HepG2 (cell line): Measurements from ENCODE around the gene RPS27L. TPM values are rescaled to one million over a fixed set of nuclear protein-coding genes. Genes with fewer than 3 reads are reported as not detected.

Source experiments
- CBFB ChIP-seq: sonication (generic); formaldehyde crosslinking; IDR thresholded peaks from 2 replicates; pipeline ENCODE4 v1.4.0; 2020; ENCODE audit warnings: missing genetic modification reagents
- HOXA5 ChIP-seq: sonication (generic); formaldehyde crosslinking; IDR thresholded peaks from 2 replicates; pipeline ENCODE4 v1.4.0; 2020; ENCODE audit warnings: missing genetic modification reagents
- KLF13 ChIP-seq: sonication (generic); formaldehyde crosslinking; IDR thresholded peaks from 2 replicates; pipeline ENCODE4 v1.4.0; 2020; ENCODE audit warnings: mild to moderate bottlenecking, missing genetic modification reagents
- NONO ChIP-seq, 2 experiments: fragments of 450-650 bp in 1 of 2; sonication (generic) in 1 of 2; formaldehyde crosslinking in 1 of 2; IDR thresholded peaks in 1 of 2; conservative IDR thresholded peaks in 1 of 2; 2 replicates each; pipeline versions ENCODE4 v1.6.1 to v1.8.0; 2017 to 2022; ENCODE audit warnings: mild to moderate bottlenecking in 1 of 2, missing genetic modification reagents in 1 of 2, moderate library complexity in 1 of 2
- PRPF4 ChIP-seq: fragments of 200-400 bp; formaldehyde crosslinking; IDR thresholded peaks from 2 replicates; pipeline ENCODE4 v1.6.1; 2016; ENCODE audit warnings: low read length, low read depth; ENCODE audit not compliant: poor library complexity, severe bottlenecking
- SP1 ChIP-seq, 2 experiments: fragments of 450-650 bp in 1 of 2; sonication (generic) in 1 of 2; formaldehyde crosslinking in 1 of 2; IDR thresholded peaks; 2 replicates each; pipeline versions ENCODE4 v1.4.0 to v1.6.1; 2016 to 2020; ENCODE audit warnings: missing genetic modification reagents in 1 of 2
- SP2 ChIP-seq: sonication (generic); formaldehyde crosslinking; IDR thresholded peaks from 2 replicates; pipeline ENCODE4 v1.5.1; 2020; ENCODE audit warnings: mild to moderate bottlenecking, missing genetic modification reagents
- SPEN ChIP-seq: sonication (generic); formaldehyde crosslinking; IDR thresholded peaks from 2 replicates; pipeline ENCODE4 v1.5.1; 2020; ENCODE audit warnings: low read depth, mild to moderate bottlenecking, missing genetic modification reagents
- SSRP1 ChIP-seq: IDR thresholded peaks from 2 replicates; pipeline ENCODE4 v1.6.1; 2016; ENCODE audit warnings: control low read depth
- TAF15 ChIP-seq: fragments of 200-400 bp; formaldehyde crosslinking; IDR thresholded peaks from one replicate; pipeline ENCODE4 v1.6.1; 2018; ENCODE audit warnings: mild to moderate bottlenecking, low read depth, low read length; ENCODE audit not compliant: poor library complexity, severe bottlenecking
- ZMYM2 ChIP-seq: sonication (generic); formaldehyde crosslinking; IDR thresholded peaks from 2 replicates; pipeline ENCODE4 v1.8.0; 2022; ENCODE audit warnings: mild to moderate bottlenecking, missing genetic modification reagents
- ZNF160 ChIP-seq: sonication (generic); formaldehyde crosslinking; IDR thresholded peaks from 2 replicates; pipeline ENCODE4 v1.8.0; 2022; ENCODE audit warnings: mild to moderate bottlenecking, inconsistent platforms, missing genetic modification reagents
- ZNF660 ChIP-seq: sonication (generic); formaldehyde crosslinking; IDR thresholded peaks from 2 replicates; pipeline ENCODE4 v1.5.1; 2020; ENCODE audit warnings: mild to moderate bottlenecking, low read depth, missing genetic modification reagents, borderline replicate concordance
- polyA plus RNA-seq, 8 experiments: library from polyadenylated mRNA; depleted of rRNA in 3 of 8; stranded (reverse) in 7 of 8; unstranded in 1 of 8; fragments of >200 nt; fragmentation: Illumina TruSeq in 4 of 8; extraction: Trizol in 4 of 8; gene quantifications; 2 replicates each; pipeline versions ENCODE4 v1.2.1 to v1.2.3, GENCODE V29; 2011 to 2016; ENCODE audit warnings: low read depth in 4 of 8, missing spikeins in 1 of 8, mixed read lengths in 1 of 8; ENCODE audit not compliant: insufficient read depth in 1 of 8
- total RNA-seq, 5 experiments: library from RNA; depleted of rRNA; stranded (reverse); fragments of >200 nt; fragmentation: Illumina TruSeq; extraction: Trizol; gene quantifications; 2 replicates each; pipeline ENCODE4 v1.2.3, GENCODE V29; 2016; ENCODE audit warnings: low read depth in 1 of 5
- TF ChIP-seq, protein P1 (sequence below), 2 experiments: sonication (generic) in 1 of 2; formaldehyde crosslinking in 1 of 2; IDR thresholded peaks; 2 replicates each; pipeline versions ENCODE4 v1.6.1 to v1.9.0; 2014 to 2022; ENCODE audit warnings: antibody characterized with exemption in 1 of 2, borderline replicate concordance in 1 of 2, inconsistent platforms in 1 of 2, low read depth in 1 of 2, missing genetic modification reagents in 1 of 2
- TF ChIP-seq, protein P2 (sequence below): sonication (generic); formaldehyde crosslinking; IDR thresholded peaks from 2 replicates; pipeline ENCODE4 v1.8.1; 2023; ENCODE audit warnings: mild to moderate bottlenecking, inconsistent platforms, moderate library complexity, missing genetic modification reagents, borderline replicate concordance
- TF ChIP-seq, protein P3 (sequence below): IDR thresholded peaks from 2 replicates; pipeline ENCODE4 v1.6.1; 2016; ENCODE audit warnings: low read depth, missing genetic modification reagents, missing compliant biosample characterization

RPS27L gene
- total and polyA plus RNA-seq, 2 of the 13 experiments (the other 11 are each of a cell fraction or from before 2014, with no cell fraction given) = 231 to 433 TPM

DNA sequence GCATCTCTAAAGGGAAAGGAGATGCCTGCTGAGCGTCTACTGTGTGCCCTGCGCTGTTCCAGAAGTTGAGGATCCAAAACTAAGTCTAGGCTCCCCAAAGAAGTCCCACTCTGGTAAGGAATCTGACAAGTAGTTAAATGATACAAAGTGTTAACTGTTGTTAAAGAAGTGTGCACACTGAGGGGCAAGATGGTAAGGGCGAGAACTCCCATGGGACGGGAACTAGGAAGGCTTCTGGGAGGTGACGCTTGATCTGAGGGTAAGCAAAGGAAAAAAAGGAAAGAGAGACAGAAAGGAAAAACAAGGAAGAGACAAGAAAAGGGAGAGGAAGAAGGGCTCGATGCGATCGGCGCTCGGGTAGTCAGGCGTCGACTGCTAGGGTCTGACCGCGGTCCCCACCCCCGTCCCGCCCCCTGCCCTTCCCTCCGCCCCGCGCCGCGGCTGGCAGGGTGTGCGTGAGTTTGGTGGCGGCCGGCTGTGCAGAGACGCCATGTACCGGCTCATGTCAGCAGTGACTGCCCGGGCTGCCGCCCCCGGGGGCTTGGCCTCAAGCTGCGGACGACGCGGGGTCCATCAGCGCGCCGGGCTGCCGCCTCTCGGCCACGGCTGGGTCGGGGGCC lies 35.8 kb downstream of the RPS27L start, which contains the start of gene LACTB (continued):
- TF ChIP-seq ZMYM2 (CRISPR knock-in tag) = no peak
- no peak for TF ChIP-seq ZNF160
- TF ChIP-seq, protein P1, sequence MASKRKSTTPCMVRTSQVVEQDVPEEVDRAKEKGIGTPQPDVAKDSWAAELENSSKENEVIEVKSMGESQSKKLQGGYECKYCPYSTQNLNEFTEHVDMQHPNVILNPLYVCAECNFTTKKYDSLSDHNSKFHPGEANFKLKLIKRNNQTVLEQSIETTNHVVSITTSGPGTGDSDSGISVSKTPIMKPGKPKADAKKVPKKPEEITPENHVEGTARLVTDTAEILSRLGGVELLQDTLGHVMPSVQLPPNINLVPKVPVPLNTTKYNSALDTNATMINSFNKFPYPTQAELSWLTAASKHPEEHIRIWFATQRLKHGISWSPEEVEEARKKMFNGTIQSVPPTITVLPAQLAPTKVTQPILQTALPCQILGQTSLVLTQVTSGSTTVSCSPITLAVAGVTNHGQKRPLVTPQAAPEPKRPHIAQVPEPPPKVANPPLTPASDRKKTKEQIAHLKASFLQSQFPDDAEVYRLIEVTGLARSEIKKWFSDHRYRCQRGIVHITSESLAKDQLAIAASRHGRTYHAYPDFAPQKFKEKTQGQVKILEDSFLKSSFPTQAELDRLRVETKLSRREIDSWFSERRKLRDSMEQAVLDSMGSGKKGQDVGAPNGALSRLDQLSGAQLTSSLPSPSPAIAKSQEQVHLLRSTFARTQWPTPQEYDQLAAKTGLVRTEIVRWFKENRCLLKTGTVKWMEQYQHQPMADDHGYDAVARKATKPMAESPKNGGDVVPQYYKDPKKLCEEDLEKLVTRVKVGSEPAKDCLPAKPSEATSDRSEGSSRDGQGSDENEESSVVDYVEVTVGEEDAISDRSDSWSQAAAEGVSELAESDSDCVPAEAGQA (IDR thresholded peaks at IDR 0.05; ENCODE audit: low read depth) = no peak
- TF ChIP-seq, protein P1 (CRISPR knock-in tag; IDR thresholded peaks at IDR 0.05; ENCODE audit: borderline replicate concordance) = no peak
- no peak for TF ChIP-seq SP2 (CRISPR knock-in tag)
- TF ChIP-seq, protein P2, sequence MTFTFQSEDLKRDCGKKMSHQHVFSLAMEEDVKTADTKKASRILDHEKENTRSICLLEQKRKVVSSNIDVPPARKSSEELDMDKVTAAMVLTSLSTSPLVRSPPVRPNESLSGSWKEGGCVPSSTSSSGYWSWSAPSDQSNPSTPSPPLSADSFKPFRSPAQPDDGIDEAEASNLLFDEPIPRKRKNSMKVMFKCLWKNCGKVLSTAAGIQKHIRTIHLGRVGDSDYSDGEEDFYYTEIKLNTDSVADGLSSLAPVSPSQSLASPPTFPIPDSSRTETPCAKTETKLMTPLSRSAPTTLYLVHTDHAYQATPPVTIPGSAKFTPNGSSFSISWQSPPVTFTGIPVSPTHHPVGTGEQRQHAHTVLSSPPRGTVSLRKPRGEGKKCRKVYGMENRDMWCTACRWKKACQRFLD (CRISPR knock-in tag) = no peak
- no peak; the same call in 1 of the 2 replicates for TF ChIP-seq HOXA5 (CRISPR knock-in tag)
- no peak for TF ChIP-seq ZNF660 (CRISPR knock-in tag)
- TF ChIP-seq KLF13 (CRISPR knock-in tag) = no peak
- TF ChIP-seq TAF15 = no peak
- no peak for TF ChIP-seq PRPF4
- TF ChIP-seq, protein P3, sequence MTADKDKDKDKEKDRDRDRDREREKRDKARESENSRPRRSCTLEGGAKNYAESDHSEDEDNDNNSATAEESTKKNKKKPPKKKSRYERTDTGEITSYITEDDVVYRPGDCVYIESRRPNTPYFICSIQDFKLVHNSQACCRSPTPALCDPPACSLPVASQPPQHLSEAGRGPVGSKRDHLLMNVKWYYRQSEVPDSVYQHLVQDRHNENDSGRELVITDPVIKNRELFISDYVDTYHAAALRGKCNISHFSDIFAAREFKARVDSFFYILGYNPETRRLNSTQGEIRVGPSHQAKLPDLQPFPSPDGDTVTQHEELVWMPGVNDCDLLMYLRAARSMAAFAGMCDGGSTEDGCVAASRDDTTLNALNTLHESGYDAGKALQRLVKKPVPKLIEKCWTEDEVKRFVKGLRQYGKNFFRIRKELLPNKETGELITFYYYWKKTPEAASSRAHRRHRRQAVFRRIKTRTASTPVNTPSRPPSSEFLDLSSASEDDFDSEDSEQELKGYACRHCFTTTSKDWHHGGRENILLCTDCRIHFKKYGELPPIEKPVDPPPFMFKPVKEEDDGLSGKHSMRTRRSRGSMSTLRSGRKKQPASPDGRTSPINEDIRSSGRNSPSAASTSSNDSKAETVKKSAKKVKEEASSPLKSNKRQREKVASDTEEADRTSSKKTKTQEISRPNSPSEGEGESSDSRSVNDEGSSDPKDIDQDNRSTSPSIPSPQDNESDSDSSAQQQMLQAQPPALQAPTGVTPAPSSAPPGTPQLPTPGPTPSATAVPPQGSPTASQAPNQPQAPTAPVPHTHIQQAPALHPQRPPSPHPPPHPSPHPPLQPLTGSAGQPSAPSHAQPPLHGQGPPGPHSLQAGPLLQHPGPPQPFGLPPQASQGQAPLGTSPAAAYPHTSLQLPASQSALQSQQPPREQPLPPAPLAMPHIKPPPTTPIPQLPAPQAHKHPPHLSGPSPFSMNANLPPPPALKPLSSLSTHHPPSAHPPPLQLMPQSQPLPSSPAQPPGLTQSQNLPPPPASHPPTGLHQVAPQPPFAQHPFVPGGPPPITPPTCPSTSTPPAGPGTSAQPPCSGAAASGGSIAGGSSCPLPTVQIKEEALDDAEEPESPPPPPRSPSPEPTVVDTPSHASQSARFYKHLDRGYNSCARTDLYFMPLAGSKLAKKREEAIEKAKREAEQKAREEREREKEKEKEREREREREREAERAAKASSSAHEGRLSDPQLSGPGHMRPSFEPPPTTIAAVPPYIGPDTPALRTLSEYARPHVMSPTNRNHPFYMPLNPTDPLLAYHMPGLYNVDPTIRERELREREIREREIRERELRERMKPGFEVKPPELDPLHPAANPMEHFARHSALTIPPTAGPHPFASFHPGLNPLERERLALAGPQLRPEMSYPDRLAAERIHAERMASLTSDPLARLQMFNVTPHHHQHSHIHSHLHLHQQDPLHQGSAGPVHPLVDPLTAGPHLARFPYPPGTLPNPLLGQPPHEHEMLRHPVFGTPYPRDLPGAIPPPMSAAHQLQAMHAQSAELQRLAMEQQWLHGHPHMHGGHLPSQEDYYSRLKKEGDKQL = no peak
- TF ChIP-seq CBFB = no peak
- no peak for TF ChIP-seq SPEN (CRISPR knock-in tag)
- no peak for TF ChIP-seq SSRP1
- no peak for TF ChIP-seq SP1 (IDR thresholded peaks at IDR 0.05)
- TF ChIP-seq SP1 (CRISPR knock-in tag; IDR thresholded peaks at IDR 0.05) = peak; percentile 92
- no peak for TF ChIP-seq NONO (IDR thresholded peaks at IDR 0.05)
- TF ChIP-seq NONO (CRISPR knock-in tag; conservative IDR thresholded peaks at IDR 0.05) = peak; percentile 59; the same call in 1 of the 2 replicates
